Fibroblast of mammary gland (primary cell): ENCODE results near the gene AHRR.

ENCODE experiments used
- DNase-seq: peaks from one replicate; pipeline ENCODE4 v3.0.0-alpha.2; 2010; ENCODE audit warnings: low read depth
- H3K4me3 ChIP-seq: 2 replicates; pipeline ENCODE4 v1.5.1; 2011; ENCODE audit warnings: low read depth, mild to moderate bottlenecking, low read length, moderate library complexity; ENCODE audit not compliant: control insufficient read depth
- TF ChIP-seq, protein P1 (sequence below): conservative IDR thresholded peaks from 2 replicates; pipeline ENCODE4 v1.5.1; 2011; ENCODE audit warnings: low read depth, low read length, inconsistent platforms; ENCODE audit not compliant: control insufficient read depth, insufficient read depth

Gene AHRR

GRCh38 chr5:468401-468800, 146.9 kb downstream of the AHRR start:
- TF ChIP-seq, protein P1, sequence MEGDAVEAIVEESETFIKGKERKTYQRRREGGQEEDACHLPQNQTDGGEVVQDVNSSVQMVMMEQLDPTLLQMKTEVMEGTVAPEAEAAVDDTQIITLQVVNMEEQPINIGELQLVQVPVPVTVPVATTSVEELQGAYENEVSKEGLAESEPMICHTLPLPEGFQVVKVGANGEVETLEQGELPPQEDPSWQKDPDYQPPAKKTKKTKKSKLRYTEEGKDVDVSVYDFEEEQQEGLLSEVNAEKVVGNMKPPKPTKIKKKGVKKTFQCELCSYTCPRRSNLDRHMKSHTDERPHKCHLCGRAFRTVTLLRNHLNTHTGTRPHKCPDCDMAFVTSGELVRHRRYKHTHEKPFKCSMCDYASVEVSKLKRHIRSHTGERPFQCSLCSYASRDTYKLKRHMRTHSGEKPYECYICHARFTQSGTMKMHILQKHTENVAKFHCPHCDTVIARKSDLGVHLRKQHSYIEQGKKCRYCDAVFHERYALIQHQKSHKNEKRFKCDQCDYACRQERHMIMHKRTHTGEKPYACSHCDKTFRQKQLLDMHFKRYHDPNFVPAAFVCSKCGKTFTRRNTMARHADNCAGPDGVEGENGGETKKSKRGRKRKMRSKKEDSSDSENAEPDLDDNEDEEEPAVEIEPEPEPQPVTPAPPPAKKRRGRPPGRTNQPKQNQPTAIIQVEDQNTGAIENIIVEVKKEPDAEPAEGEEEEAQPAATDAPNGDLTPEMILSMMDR: no peak
- no peak overlapping the region for H3K4me3 ChIP-seq
- DNase-seq: no peak

- H3K4me3 ChIP-seq: no peak overlapping the region
- TF ChIP-seq, protein P1: no peak
- DNase-seq: no peak
These were observed 148.4 kb downstream of the AHRR start for GRCh38 chr5:469752-470483.

GRCh38 chr5:470961-471749, 149.6 kb downstream of the AHRR start:
- TF ChIP-seq, protein P1: no peak
- peak; percentile 17 for DNase-seq
- H3K4me3 ChIP-seq: peak overlapping the region; percentile 61

- DNase-seq: no peak
- H3K4me3 ChIP-seq: peak overlapping the region; percentile 61
- TF ChIP-seq, protein P1: no peak
These were observed 150.2 kb downstream of the AHRR start for GRCh38 chr5:471750-472058.

GRCh38 chr5:472076-472655, 150.7 kb downstream of the AHRR start:
- peak overlapping the region; percentile 61 for H3K4me3 ChIP-seq
- TF ChIP-seq, protein P1: no peak
- DNase-seq: peak; percentile 24

DNA sequence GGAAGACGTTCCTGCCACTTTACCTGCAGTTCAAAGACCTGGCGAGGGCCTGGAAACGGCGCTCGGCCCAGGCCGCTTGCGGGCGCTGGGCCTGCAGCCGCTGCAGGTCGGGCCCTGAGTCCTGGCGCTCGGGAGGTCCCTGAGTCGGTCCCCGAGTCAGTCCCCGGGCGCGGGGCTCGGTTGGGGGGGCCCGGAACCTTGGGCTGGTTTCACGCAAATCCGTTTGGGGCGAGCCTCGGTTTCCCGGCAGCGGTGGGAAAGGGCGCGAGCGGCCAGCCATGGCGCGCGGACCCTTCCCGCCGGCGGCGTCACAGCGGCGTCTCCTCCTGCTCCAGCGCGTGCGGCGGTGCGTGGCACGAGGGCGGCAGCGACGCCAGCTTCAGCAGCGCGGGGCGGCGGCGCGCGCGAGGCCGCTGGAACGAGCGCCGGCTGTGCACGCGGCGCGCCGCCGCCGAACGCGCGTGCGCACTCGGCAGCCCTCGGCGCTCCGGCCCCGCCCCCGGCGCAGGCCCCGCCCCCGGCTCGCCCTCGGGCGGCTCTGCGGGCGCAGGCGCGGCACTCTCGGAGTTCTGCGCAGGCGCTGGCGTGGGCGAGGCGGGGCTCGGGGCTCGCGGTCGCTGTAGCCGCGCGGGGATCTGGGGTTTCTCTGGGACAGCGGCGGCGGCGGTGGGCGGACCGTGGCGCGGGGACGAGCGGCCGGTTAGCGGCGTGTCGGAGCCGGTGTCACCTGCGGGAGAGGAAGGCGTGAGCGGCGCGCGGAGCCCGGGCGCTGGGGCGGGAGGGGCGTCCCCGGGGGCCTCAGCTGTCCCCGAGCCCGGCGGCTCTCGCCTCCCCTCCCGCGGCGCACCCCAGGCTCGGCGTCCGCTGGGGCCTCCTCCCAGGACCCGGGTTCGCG, 151.4 kb downstream of the AHRR start:
- peak; percentile 72 for DNase-seq
- TF ChIP-seq, protein P1: no peak
- peak overlapping the region; percentile 61 for H3K4me3 ChIP-seq
